HG03280 (cell line): Measurements from ENCODE around the gene EDC3.
A peak's percentile ranks its signal among the peaks of the same experiment; 100 is the strongest.
"Not testable (repeated sequence)": the region's sequence is repeated elsewhere in the genome, so short reads cannot be mapped to it uniquely, and the experiment has no call there.

Experiments
- ATAC-seq: cut with Tn5 transposase; IDR thresholded peaks from one replicate; pipeline ENCODE4 v1.9.1; 2021; ENCODE audit warnings: mild to moderate bottlenecking, moderate library complexity; ENCODE audit not compliant: unreplicated experiment

Gene EDC3

DNA sequence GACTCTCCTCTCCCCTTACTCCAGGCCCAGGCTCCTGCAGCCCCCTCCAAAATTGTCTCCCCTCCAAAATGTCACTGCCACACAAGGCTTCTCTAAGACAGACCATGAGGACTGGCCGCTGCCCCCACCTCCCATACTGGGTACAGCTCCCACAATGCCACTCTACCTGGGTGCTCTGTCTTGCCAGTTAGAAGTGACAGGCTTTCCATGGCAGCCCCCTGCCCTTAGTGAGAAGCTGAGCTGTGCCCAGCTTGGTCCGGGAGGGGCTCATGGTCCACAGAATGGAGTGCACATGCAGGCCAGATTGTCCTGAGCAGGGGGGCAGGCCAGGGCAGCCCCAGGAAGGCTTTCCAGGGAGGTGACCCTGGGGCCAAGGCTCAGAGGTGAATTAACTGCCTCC is 83.1 kb downstream of the EDC3 start:
- no peak for ATAC-seq

DNA sequence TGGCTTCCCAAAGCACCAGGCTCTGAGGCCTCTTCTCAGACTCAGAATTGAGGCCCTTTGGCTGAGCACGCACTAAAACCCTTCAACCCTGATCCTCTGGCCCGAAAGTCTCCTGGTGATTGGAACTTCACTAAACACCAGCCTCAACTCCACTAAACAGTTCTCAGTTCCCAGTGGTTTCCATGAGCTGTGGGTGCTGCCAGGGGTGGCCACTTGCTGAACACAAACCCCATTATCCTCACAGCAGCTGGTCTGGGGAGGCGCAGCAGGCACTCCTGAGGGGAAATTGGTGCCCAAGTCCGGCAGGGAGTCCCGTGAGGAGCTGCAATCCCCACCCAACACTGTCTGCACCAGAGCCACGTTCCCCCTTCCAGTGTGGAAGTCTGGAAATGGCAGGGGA is 84.0 kb downstream of the EDC3 start:
- ATAC-seq = no peak

DNA sequence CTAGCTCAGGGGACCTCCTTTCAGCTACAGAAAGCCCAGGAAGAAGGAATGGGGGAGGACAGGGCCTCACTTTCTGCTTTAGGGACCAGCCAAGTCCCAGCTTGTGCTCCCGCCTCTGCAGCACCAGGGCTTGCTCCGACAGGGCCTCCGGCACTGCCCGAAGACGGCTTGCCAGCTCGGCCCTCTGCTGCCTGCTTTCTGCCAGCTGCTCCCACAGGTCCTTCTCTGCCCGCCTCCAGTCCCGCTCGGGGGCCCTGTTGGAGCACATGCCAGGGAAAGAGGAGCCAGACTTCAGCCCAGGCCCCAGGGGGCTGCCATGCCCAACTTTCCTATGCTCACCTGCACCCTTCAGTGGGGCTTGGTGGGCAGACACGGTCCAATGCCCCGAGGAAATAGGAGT is 84.5 kb downstream of the EDC3 start:
- no peak for ATAC-seq

DNA sequence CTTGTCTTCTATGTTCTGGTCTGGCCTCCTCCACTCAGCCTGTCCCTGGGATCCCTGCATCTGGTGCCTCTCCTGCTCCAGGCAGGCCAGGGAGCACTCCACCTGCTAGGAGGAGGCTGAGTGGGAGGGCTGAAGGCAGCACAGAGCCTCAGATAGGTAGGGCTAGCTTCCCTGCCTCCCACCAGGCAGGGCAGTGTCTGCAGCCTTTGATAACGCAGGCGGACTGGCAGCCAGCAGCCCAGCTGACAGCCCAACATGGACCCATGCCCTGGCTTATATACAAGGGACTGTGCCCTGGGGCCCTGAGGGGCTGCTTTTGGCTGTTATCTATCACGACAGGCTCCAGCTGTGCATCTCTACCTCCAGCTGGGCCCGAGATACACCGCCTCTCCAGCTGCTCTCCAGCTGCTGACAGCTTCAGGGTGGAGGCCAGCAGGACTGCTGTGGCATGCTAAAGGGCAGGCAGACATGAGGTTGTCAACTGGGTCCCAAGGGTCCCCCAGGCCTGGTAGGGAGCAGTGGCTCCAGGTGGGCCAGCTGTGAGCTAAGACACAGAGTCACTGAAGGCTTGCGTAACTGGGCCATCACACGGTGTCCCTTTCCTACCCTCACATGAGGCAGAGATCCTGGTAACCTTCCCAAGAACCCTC is 85.4 kb downstream of the EDC3 start:
- ATAC-seq = no peak

DNA sequence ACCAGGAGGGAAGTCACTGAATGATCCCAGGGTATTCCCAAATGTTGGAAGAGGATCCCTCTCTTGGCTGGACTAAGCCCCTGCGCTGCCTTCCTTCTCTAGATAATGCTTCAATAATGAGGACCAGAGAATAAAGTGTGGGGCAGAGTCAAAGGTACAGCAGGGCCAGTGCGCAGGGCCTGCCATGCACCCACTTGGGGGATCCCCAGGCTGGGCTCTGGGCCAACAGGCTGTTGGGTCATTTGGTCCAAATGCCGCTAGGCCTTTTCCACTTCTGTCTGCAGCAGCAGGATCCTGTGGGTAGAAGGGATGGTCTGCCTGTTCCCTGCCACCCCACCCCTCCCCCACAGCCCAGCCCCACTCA is 85.9 kb downstream of the EDC3 start:
- no peak for ATAC-seq

DNA sequence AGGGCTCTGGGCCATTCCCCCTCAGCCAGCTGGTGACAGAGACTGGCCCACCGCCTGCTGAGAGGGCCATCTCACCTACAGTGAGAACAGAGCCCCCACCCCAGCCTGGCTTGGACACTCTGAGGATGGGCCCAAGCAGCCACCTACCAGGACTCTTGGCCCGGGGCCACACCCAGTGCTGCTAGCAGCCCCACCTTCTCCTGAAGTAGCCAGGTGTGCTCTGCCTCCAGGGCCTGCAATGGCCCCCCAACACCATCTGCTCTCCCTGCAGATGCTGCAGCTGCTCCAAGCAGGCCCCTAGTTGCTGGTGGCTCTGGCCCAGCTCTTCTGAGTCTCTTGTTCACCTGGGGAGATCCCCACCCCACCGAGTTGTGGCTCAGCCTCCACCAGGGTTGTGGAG is 87.0 kb downstream of the EDC3 start:
- ATAC-seq = no peak

DNA sequence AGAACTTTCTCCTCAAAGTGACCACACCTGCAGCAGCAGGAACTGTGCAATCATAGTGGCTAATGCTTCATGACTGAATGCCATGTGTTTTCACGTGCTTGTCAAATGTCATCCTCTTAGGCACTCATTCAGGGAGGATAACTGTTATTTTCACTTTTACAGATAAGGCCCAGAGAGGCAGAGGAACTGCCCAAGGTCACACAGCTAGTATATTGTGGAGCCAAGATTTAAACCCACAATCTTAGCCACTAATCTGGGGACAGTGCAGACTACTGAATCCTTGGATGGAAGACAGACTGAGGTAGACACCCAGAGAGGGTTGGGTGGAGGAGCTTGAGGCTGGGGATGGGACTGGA is 90.1 kb downstream of the EDC3 start:
- ATAC-seq = no peak

DNA sequence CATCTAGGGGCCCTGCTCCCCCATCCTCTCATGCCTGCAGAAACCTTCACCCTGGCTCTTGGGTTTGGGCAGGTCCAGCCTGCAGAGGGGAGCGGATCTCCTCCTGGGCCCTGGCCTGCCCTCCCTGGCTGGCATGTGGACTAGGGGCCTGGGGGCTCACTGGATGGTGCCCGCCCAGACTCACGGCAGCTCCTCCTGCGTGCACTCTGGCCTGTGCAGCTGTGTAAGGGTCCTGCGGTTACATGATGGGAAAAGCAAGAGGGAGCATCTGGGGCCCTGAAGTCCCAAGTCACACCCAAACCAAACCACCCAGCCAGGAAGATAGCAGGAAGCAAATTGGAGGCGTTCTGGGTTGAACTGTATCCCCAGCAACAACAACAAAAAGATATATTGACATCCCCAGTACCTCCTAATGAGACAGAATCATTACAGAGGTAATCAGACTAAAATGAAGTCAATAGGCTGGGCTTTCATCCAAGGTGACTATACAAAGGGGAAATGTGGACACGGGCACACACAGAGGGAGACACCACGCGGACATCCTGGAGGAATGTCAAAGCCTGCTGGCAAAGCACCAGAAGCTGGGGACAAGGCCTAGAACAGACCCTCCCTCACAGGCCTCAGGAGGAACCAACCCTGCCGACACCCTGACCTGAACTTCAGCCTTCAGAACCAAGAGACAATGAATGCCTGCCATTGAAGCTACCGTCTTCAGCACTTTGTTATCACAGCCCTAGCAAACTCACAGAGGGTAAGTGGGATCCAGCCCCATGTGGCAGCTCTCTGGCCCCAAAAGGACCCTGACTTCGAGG is 90.6 kb downstream of the EDC3 start:
- ATAC-seq = no peak

DNA sequence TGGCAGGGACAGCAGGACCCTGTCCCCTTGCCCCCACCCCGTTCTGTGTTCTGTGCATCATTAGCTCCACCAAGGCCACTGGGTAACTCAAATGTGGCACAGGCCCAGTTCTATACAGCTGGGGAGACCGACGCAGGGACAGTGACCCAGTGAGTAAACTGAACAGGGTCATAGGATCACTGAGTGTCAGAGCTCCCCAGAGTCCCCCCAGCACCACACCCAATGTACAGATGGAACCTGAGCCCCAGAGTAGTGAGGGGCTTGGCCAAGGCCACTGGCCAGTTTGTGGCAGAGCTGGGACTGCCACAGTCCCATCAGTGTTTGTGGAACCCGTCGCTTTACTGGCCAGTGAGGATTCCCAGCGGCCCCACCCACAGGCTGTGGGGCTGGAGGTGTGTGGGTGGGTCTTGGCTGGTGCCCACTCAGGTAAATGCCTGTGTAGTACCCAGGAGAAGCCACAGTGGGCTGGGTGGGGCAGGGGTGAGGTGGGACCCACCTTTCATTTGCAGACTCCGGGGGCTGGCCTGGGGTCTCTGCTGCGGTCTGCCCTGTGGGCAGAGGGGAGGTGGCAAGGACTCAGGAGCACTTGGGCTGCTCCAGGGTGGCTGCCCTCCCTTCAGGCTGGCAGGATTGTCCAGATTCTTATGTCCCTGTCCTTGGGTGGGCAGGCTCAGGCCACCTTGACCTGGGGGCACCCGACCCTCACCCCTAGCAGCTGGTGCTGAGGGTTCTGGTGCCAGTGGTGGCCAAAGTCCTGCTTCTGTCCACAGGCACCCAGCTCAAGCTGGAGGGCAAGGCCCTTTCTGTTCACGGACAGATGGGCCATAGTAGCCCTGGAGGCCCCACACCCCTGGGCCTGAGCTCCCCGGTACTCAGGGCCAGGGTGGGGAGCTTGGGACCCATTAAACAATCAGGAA is 91.8 kb downstream of the EDC3 start:
- ATAC-seq = no peak

DNA sequence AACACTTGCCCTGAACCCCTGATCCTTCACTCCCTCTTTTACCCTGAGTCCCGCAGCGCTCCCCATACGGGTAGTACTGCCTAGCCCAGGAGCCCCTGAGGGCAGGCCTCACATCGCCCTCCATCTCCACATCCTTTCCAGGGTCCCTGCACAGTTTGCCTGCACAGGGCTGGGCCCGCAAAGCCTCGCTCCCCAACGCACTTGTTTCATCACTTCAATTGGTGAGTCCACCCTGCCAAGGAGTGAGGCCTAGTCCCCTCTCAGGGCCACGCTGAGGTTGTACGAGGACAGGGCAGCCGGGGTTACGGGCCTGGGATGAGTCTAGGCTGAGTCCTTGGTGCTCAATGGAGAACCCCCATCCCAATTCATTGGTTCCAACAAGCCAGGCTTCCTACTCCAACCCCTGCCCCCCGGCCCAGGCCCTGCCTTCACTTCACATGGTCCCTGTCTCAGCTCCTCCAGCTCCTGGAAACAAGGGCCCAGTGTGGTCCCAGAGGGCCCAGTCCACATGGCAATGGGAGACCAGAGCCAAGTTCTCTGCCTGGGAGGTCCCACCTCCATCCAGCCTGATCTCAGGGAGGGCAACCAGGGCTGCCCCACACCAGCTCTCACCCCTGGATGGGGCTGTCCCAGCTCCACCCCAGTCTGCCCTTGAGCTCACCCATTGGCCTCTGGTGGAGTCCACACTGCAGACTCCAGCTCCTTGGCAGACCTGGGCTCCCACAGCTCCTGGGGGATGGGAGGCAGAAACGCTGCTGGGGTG is 92.6 kb downstream of the EDC3 start:
- no peak for ATAC-seq

DNA sequence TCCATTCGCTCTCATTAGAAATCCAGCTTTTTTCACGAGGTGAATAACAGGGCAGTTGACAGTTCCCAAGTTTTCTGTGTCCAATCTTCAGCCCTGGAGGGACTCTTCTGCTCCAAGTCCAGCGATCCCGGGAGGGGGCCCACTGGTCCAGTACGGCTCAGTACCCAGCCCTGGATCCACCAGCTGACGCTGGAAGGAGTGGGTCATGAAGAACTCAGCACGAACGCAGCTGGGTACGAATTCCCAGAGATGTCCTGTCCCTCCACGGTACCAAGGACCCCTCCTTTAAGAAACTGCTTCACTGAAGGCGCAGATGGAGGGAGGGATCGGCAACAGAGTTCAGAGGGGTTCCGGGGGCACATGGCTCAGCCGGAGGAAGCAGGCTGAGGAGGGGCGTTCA is 96.7 kb downstream of the EDC3 start:
- ATAC-seq = no peak

DNA sequence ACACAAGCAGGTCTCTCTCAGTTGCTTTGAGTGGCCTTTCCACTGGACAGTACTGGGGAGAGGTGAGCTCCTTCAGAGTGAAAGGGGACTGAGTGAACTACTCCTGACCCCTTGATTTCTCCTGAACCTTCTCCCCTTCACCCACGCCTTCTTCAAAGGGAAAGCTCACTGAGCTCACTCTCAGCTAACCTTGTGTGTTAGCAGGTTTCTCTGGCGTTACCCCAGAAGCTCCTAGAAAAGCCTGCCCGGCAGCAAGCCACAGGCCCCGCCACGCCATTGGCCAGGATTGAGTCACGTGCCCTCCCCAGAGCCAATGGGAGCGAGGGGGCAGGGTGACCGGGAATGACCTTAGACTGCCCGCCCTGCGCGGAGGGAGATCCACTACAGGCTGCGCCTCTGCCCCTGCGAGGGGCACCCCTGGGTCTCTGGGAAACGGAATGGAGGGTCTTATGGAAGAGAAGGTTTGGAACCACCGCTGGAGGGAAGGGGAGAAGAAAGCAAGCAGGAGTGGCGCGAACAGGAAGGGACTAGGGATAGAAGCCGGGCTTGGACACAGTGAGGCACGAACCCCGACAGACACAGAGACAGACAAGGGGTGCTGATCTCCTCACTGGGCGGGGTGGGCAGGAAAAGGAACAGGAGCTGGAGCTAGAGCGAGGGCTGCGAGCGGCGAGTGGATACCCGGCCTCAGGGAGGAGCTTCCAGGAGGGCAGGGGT is 97.5 kb downstream of the EDC3 start:
- ATAC-seq = peak; percentile 88

DNA sequence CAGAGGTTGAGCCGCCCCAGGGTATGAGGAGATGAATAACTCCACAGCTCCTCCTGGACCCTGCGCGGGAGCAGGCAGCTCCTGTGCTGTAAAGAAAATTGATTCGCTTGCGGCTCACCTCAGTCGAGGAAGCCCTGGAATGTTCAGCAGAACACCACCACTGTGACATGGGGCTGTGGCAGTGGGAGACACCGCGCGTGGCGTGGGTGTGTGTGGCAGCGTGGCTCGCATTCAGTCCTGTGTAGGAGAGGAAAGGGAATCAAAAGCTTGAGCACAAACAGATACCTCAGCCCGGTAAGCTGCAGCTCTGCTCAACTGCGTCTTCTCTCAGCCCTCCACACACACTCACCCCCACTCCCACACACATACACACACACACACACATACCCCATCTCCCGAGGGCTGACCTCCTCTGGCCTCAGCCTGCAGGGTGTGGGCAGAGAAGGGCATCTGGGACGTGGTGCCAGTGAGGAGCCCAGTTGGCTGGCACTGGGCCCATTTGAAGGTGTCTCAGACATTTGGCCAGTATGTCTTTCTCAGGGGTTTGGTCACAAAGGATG is 98.6 kb downstream of the EDC3 start:
- not testable (repeated sequence) for ATAC-seq

DNA sequence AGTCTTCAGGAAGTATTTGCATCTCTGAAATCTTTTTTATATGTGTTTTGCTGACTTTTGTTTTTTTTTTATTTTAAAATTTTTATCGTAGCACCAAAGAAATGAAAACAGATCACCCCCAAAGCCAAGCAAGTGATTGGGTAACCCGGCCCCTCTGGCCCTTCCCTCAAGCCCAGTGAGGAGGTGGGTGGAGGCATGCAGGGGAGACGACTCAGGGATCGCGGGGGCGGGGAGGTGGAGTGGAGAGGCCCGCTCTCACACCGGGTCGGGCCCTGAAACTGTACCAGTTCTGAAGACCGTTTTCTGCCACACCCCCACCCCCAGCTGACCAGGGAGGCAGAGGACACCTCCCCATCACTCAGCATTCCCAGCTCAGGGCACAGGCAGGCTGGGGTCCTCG is 99.1 kb downstream of the EDC3 start:
- not testable (repeated sequence) for ATAC-seq

DNA sequence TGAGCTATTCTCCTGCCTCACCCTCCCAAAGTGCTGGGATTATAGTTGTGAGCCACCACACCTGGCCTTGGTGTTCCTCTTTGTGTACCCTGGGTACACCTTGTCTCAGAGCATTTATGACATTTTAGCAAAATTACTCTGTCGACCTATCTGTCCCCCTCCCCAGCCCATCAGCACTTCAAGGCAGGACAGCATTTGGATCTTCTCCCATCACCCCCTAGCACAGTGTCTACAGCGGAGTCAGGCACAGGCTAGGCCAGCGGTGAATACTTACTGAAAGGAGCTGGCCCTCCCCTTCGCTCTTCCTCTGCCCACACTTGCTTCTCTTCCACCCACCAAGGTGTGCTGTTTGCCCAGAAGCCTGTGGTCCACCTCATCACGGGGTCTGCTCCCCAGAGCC is 100.6 kb downstream of the EDC3 start:
- no peak for ATAC-seq

DNA sequence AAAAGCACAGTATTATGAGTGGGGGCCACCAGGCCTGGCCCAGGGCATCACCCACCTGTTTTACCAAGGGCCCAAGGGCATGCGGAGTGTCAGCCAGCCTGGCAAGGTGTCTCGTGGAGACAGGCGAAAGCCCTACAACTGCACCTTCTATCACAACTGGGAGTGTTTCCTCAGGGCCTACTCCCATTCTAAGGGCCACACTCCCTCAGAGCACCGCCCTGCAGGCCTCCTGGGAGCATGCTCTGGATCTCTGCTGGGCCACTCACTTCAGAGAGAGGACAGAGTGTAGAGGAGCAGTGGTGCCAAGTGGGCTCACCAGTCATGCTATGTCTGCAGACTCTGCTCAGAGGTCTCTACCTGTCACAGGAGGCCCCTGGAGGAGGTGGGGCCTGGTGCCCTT is 101.4 kb downstream of the EDC3 start:
- no peak for ATAC-seq

DNA sequence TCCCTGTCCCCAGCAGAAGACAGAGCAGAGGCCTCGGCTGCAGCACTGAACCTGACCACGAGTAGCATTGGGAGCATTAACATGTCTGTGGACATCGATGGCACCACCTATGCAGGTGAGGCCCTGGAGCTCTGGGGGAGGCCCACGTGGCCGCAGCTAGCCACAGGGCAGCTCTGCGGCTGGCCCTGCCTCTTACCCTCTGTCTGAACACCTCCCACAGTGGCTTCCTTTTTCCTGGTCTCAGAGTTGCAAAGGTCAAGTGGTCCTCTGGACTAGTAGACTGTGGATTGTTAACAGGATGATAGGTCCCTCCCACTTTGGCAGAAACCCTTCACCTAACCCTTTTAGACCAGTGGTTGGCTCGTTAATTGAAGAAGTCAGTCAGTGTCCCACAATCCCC is 102.7 kb downstream of the EDC3 start:
- no peak for ATAC-seq

DNA sequence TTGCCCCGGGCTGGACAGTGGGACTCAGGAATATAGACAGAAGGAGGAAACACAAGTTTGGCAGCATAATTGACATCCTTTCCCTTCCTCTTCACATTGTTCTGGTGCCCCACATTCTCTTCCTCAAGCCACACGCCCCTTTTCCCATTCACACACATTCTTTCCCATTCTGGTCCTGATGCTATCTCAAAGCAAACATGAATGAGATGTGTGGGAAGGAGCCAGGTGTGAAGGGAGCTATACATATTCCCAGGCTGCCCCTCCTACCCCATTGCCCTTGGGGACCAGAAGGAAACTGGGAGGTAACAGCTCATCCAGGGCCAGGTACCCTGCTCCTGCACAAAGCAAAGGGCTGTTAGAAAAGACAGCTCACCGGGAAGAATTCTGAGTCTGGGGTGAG is 103.6 kb downstream of the EDC3 start:
- ATAC-seq = no peak

DNA sequence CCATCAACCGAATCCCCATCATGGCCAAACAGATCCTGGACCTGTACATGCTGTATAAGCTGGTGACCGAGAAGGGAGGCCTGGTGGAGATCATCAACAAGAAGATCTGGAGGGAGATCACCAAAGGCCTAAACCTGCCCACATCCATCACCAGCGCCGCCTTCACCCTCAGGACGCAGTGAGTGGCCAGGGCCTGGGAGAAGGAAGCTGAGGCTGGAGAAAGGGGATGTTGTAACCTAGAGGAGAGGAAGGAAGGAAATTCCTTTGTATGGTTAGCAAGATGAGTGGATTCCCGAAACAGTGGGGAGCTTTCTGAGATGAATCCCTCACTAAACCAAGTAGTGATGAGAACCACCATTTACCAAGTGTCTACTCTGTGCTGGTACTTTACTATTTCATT is 106.0 kb downstream of the EDC3 start:
- no peak for ATAC-seq

DNA sequence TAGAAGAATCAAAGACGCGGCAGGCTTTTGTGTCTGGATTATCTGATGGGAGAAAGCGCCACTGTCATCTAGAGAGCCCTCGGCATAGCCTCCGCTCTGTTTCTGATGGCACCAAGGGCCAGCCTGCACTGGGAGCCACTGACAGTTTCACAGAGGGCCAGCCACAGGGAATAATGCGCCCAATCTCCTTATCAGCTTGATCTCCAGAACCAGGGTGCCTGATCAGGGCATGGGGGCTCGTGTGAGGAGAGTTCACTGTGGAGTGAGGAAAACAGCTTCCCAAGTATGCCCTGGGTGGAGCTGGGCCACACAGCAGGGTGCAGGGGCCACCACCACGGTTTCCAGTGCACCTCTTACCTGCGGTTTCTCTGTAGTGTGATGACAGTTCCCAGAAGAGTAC is 110.0 kb downstream of the EDC3 start:
- no peak for ATAC-seq
